GM18526 (cell line): ENCODE data around the gene EIF3L.

Experiments used
- POLR2A ChIP-seq: IDR thresholded peaks from 3 replicates; pipeline ENCODE4 v1.6.1; 2011; ENCODE audit not compliant: insufficient read length; ENCODE audit errors: extremely low read depth

Gene EIF3L

GRCh38 chr22:37849089-37849751, at the start of gene EIF3L:
Gene EIF3L, plus strand, starts transcription at chr22:37849419. Its CDS starts 31 bp downstream, at chr22:37849450.
- peak; percentile 84 for TF ChIP-seq POLR2A

- no peak for TF ChIP-seq POLR2A
Measured at GRCh38 chr22:37801946-37802309, 47.3 kb upstream of the EIF3L start.

- TF ChIP-seq POLR2A, result no peak
Measured at GRCh38 chr22:37802310-37803194, 46.7 kb upstream of the EIF3L start.

GRCh38 chr22:37803195-37803638, 46.0 kb upstream of the EIF3L start:
- TF ChIP-seq POLR2A, result no peak

- TF ChIP-seq POLR2A, result no peak
Measured at GRCh38 chr22:37803639-37804351, 45.4 kb upstream of the EIF3L start.

GRCh38 chr22:37804352-37804880, 44.8 kb upstream of the EIF3L start:
- no peak for TF ChIP-seq POLR2A

- TF ChIP-seq POLR2A, result no peak
Measured at GRCh38 chr22:37804881-37805809, 44.1 kb upstream of the EIF3L start.

- no peak for TF ChIP-seq POLR2A
Measured at GRCh38 chr22:37805810-37806277, 43.4 kb upstream of the EIF3L start.

GRCh38 chr22:37806409-37807333, 42.5 kb upstream of the EIF3L start:
- TF ChIP-seq POLR2A, result no peak

GRCh38 chr22:37807410-37808293, 41.6 kb upstream of the EIF3L start, which contains the start of gene GCAT:
Gene GCAT, plus strand, starts transcription at chr22:37807934. Its CDS starts 34 bp downstream, at chr22:37807968.
- peak; percentile 47 for TF ChIP-seq POLR2A

GRCh38 chr22:37808294-37808657, 40.9 kb upstream of the EIF3L start:
- no peak for TF ChIP-seq POLR2A

- no peak for TF ChIP-seq POLR2A
Measured at GRCh38 chr22:37809672-37810333, 39.4 kb upstream of the EIF3L start.
